DOHH2 (cell line): Measurements from ENCODE around the gene SEMA4G.
A peak's percentile ranks its signal among the peaks of the same experiment; 100 is the strongest.

Source experiments
- EZH2phosphoT487 ChIP-seq: fragments of 200-600 bp; sonication (generic); IDR thresholded peaks from 2 replicates; pipeline ENCODE4 v1.6.1; 2017; ENCODE audit warnings: borderline replicate concordance, mild to moderate bottlenecking, antibody characterized with exemption, low read length, moderate library complexity, mixed read lengths
- TF ChIP-seq, protein P1 (sequence below): fragments of 200-600 bp; sonication (generic); IDR thresholded peaks from one replicate; pipeline ENCODE4 v1.5.1; 2014; ENCODE audit warnings: antibody characterized with exemption, mild to moderate bottlenecking, low read depth, low read length; ENCODE audit not compliant: poor library complexity, severe bottlenecking

GRCh38 chr10:101012525-101013364 is 43.4 kb downstream of the SEMA4G start:
- TF ChIP-seq, protein P1, sequence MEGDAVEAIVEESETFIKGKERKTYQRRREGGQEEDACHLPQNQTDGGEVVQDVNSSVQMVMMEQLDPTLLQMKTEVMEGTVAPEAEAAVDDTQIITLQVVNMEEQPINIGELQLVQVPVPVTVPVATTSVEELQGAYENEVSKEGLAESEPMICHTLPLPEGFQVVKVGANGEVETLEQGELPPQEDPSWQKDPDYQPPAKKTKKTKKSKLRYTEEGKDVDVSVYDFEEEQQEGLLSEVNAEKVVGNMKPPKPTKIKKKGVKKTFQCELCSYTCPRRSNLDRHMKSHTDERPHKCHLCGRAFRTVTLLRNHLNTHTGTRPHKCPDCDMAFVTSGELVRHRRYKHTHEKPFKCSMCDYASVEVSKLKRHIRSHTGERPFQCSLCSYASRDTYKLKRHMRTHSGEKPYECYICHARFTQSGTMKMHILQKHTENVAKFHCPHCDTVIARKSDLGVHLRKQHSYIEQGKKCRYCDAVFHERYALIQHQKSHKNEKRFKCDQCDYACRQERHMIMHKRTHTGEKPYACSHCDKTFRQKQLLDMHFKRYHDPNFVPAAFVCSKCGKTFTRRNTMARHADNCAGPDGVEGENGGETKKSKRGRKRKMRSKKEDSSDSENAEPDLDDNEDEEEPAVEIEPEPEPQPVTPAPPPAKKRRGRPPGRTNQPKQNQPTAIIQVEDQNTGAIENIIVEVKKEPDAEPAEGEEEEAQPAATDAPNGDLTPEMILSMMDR = peak; percentile 100
- TF ChIP-seq EZH2phosphoT487 = no peak
